ENCODE results near the gene TMEM114. TPM values are rescaled to one million over a fixed set of nuclear protein-coding genes. Genes with fewer than 3 reads are reported as not detected.

TMEM114 gene
- total and polyA plus RNA-seq, 2 donors: not detected

- Histone ChIP-seq H3K27ac (ENCODE audit: low read depth) (no peak overlapping the region), H3K36me3 (ENCODE audit: insufficient read depth) (no peaks in the 10 kb centered on the region), H3K4me3 (ENCODE audit: low read depth, low read length) (no peak overlapping the region), H3K4me1 (ENCODE audit: insufficient read depth) (no peaks in the 10 kb centered on the region)
- WGBS: 55% methylated on average over 9 of the region's 9 CpGs
- DNase-seq (ENCODE audit: extremely low spot score): no peak
These were observed 3.9 kb upstream of the TMEM114 start for GRCh38 chr16:8594149-8594666.

GRCh38 chr16:8591451-8591850 lies 1.1 kb upstream of the TMEM114 start:
- no peak overlapping the region for H3K27ac ChIP-seq (ENCODE audit: low read depth)
- no peak overlapping the region for H3K4me3 ChIP-seq (ENCODE audit: low read depth, low read length)
- no peaks in the 10 kb centered on the region for H3K4me1 ChIP-seq (ENCODE audit: insufficient read depth)
- DNase-seq (ENCODE audit: extremely low spot score): no peak
- no peaks in the 10 kb centered on the region for H3K36me3 ChIP-seq (ENCODE audit: insufficient read depth)
- WGBS: 95% methylated on average over 3 of the region's 3 CpGs

- H3K27ac ChIP-seq (ENCODE audit: low read depth): no peak overlapping the region
- WGBS: 95% methylated on average over 3 of the region's 3 CpGs
- no peaks in the 10 kb centered on the region for H3K36me3 ChIP-seq (ENCODE audit: insufficient read depth)
- no peak overlapping the region for H3K4me3 ChIP-seq (ENCODE audit: low read depth, low read length)
- no peaks in the 10 kb centered on the region for H3K4me1 ChIP-seq (ENCODE audit: insufficient read depth)
- no peak for DNase-seq (ENCODE audit: extremely low spot score)
These were observed 500 bp upstream of the TMEM114 start for GRCh38 chr16:8590811-8591210.

- no peaks in the 10 kb centered on the region for H3K36me3 ChIP-seq (ENCODE audit: insufficient read depth)
- WGBS: 1% methylated on average over 64 of the region's 64 CpGs
- no peak overlapping the region for H3K4me3 ChIP-seq (ENCODE audit: low read depth, low read length)
- H3K4me1 ChIP-seq (ENCODE audit: insufficient read depth): no peaks in the 10 kb centered on the region
- no peak for DNase-seq (ENCODE audit: extremely low spot score)
- H3K27ac ChIP-seq (ENCODE audit: low read depth): no peak overlapping the region
These were observed 1.0 kb downstream of the TMEM114 start for GRCh38 chr16:8589057-8589899.

GRCh38 chr16:8588682-8589056 lies 1.6 kb downstream of the TMEM114 start:
- Histone ChIP-seq H3K27ac (ENCODE audit: low read depth) (no peak overlapping the region), H3K4me3 (ENCODE audit: low read depth, low read length) (no peak overlapping the region), H3K4me1 (ENCODE audit: insufficient read depth) (no peaks in the 10 kb centered on the region), H3K36me3 (ENCODE audit: insufficient read depth) (no peaks in the 10 kb centered on the region)
- no peak for DNase-seq (ENCODE audit: extremely low spot score)
- WGBS: 2% methylated on average over 9 of the region's 9 CpGs

- H3K36me3 ChIP-seq (ENCODE audit: insufficient read depth): no peaks in the 10 kb centered on the region
- no peaks in the 10 kb centered on the region for H3K4me1 ChIP-seq (ENCODE audit: insufficient read depth)
- H3K27ac ChIP-seq (ENCODE audit: low read depth): no peak overlapping the region
- no peak for DNase-seq (ENCODE audit: extremely low spot score)
- no peak overlapping the region for H3K4me3 ChIP-seq (ENCODE audit: low read depth, low read length)
These were observed 3.2 kb downstream of the TMEM114 start for GRCh38 chr16:8587065-8587464.

DNA sequence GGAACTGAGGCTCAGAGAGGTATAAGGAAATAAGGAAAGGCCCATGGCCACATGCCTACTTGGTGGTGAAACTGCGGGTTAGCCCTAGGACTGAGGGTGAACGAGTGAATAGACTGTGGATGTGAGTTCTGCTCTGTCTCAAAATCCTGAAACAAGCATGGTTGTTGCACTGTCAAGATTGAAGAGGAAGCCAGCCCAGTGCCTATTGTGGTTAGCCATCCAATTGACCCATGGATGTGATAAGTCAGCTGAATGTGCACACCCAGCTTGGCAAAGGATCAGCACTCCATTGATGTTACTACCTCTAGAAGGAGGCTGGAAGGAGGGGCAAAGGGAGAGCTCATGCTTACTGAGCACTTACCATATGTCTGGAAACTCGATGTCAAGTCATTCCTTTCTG lies 4.5 kb downstream of the TMEM114 start:
- WGBS: 76% methylated on average over 3 of the region's 3 CpGs
- Histone ChIP-seq H3K27ac (ENCODE audit: low read depth) (no peak overlapping the region), H3K4me1 (ENCODE audit: insufficient read depth) (no peaks in the 10 kb centered on the region), H3K36me3 (ENCODE audit: insufficient read depth) (no peaks in the 10 kb centered on the region), H3K4me3 (ENCODE audit: low read depth, low read length) (no peak overlapping the region)
- no peak for DNase-seq (ENCODE audit: extremely low spot score)

DNA sequence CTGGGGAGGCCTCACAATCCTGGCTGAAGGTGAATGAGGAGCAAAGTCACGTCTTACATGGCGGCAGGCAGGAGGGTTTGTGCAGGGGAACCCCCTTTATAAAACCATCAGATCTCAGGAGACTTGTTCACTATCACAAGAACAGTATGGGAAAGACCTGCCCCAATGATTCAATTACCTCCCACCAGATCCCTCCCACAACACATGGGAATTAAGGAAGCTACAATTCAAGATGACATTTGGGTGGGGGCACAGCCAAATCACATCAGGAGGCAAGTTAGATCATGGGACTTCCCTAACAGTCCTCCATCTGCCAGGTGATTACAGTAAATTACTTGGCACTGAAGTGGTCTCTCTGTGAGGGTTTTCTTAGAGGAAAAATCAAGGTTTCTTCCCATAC lies 5.3 kb downstream of the TMEM114 start:
- Histone ChIP-seq H3K4me1 (ENCODE audit: insufficient read depth) (no peaks in the 10 kb centered on the region), H3K4me3 (ENCODE audit: low read depth, low read length) (no peak overlapping the region)
- WGBS: 59% methylated on average over 2 of the region's 2 CpGs

DNA sequence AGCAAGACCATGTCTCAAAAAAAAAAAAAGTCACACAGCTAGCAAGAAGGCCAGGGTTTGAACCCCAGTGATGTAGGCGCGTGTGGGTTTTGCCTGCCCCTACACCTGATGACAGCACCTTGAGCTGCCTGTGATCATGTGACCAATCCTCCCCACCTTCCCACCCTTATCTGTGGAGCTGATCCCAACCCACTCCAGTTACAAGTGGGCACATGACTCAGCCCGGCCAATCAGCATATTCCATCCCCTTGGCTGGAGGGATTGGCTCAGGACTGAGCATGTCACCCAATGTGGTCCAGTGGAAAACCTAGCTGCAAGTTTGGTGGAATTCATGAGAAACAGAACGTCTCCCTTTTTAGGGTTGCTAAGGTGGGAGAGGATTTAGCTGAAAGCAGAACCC lies 6.6 kb downstream of the TMEM114 start:
- 70% methylated on average over 4 of the region's 4 CpGs for WGBS
- no peak overlapping the region for H3K4me3 ChIP-seq (ENCODE audit: low read depth, low read length)
- H3K36me3 ChIP-seq (ENCODE audit: insufficient read depth): no peaks in the 10 kb centered on the region
- DNase-seq (ENCODE audit: extremely low spot score): no peak
- no peaks in the 10 kb centered on the region for H3K4me1 ChIP-seq (ENCODE audit: insufficient read depth)
- no peak overlapping the region for H3K27ac ChIP-seq (ENCODE audit: low read depth)

More for the DNA sequence above, 5.3 kb downstream of the TMEM114 start:
- DNase-seq (ENCODE audit: extremely low spot score): no peak
- H3K36me3 ChIP-seq (ENCODE audit: insufficient read depth): no peaks in the 10 kb centered on the region
- H3K27ac ChIP-seq (ENCODE audit: low read depth): no peak overlapping the region

DNA sequence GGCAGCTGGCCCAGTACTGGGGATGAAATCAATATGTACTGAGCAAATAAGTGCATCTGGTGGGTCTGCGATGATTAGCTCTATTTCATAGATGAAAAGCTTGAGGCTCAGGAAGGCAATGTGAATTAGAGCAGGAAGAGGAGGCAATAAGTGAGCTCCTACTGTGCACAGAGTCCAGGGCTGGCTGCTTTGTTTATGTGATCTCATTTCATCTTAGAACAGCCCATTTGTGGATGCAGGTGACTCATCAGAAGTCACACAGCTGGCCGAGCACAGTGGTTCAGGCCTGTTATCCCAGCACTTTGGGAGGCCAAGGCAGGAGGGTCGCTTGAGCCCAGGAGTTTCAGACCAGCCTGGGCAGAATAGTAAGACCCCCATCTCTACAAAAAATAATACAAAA lies 7.1 kb downstream of the TMEM114 start:
- no peaks in the 10 kb centered on the region for H3K4me1 ChIP-seq (ENCODE audit: insufficient read depth)
- no peak overlapping the region for H3K27ac ChIP-seq (ENCODE audit: low read depth)
- no peak overlapping the region for H3K4me3 ChIP-seq (ENCODE audit: low read depth, low read length)
- DNase-seq (ENCODE audit: extremely low spot score): no peak
- 77% methylated on average over 3 of the region's 3 CpGs for WGBS
- H3K36me3 ChIP-seq (ENCODE audit: insufficient read depth): no peaks in the 10 kb centered on the region

DNA sequence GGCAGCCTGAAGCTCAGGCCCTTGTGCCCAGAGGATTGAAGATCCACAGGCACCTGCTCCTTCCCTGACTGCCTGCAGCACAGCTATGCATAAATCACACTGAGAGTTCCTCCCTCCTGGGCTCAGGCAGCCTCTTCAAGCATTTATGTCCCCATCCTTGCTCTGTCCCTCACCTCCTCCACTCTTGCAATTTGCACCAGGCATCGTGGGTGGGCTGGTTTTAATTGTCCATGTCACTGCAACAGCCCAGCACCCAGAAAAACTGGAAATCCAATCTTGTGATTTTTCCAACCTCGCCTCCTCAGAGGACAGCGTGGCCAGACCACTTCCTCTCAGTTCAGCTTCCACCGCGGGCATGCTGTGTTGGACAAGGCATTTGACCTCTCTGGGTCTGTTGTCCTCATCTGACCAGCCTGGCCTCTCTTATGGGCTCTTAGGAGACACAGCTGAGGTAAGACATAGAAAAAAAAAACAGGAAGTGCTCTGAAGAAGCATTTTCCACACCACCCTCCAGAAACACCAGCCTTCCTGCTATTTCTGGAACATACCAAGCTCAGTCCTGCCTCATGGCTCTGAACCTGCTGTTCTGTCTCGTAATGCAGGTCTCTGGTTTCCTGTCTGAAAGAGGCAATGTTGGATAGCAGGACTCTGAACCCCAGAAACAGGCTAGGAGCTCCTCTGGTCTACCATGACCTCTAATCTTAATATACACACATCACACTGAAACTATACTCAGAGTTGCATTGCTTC lies 8.3 kb downstream of the TMEM114 start:
- Histone ChIP-seq H3K4me1 (ENCODE audit: insufficient read depth) (no peaks in the 10 kb centered on the region), H3K27ac (ENCODE audit: low read depth) (no peak overlapping the region), H3K36me3 (ENCODE audit: insufficient read depth) (no peaks in the 10 kb centered on the region), H3K4me3 (ENCODE audit: low read depth, low read length) (no peak overlapping the region)
- DNase-seq (ENCODE audit: extremely low spot score): no peak
- 34% methylated on average over 6 of the region's 6 CpGs for WGBS

- no peaks in the 10 kb centered on the region for H3K4me1 ChIP-seq (ENCODE audit: insufficient read depth)
- no peak overlapping the region for H3K4me3 ChIP-seq (ENCODE audit: low read depth, low read length)
- H3K27ac ChIP-seq (ENCODE audit: low read depth): no peak overlapping the region
- no peaks in the 10 kb centered on the region for H3K36me3 ChIP-seq (ENCODE audit: insufficient read depth)
- no peak for DNase-seq (ENCODE audit: extremely low spot score)
- 86% methylated on average over 9 of the region's 9 CpGs for WGBS
These were observed 10.8 kb downstream of the TMEM114 start for GRCh38 chr16:8579559-8579958.

DNA sequence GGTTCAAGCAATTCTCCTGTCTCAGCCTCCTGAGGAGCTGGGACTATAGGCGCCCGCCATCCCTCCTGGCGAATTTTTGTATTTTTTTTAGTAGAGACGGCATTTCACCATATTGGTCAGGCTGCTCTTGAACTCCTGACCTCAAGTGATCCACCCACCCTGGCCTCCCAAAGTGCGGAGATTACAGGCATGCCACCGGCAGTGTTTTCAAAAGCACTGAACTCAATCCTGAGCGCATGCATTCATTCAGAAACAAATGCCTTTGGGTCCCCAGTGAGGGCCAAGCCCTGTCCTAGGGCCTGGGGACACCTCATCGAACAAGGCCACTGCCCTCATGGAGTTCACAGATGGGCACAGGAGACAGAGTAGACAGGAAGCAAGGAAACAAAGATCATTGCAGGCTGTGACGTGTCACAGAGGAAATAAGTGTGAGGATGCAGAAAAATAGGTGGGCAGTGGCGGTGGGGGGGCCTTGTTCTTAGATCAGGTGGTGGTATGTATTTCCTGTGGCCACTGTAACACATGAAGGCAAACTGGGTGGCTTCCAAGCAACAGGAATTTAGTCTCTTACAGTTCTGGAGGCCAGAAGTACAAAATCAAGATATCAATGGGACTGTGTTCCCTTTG lies 12.5 kb downstream of the TMEM114 start:
- Histone ChIP-seq H3K36me3 (ENCODE audit: insufficient read depth) (no peaks in the 10 kb centered on the region), H3K4me3 (ENCODE audit: low read depth, low read length) (no peak overlapping the region)
- 69% methylated on average over 10 of the region's 10 CpGs for WGBS

More for the DNA sequence above, 12.5 kb downstream of the TMEM114 start:
- Histone ChIP-seq H3K27ac (ENCODE audit: low read depth) (no peak overlapping the region), H3K4me1 (ENCODE audit: insufficient read depth) (no peaks in the 10 kb centered on the region)
- DNase-seq (ENCODE audit: extremely low spot score): no peak

Data from urinary bladder (tissue), 4 donors.